ENCODE results near the gene RASSF3.

DNA sequence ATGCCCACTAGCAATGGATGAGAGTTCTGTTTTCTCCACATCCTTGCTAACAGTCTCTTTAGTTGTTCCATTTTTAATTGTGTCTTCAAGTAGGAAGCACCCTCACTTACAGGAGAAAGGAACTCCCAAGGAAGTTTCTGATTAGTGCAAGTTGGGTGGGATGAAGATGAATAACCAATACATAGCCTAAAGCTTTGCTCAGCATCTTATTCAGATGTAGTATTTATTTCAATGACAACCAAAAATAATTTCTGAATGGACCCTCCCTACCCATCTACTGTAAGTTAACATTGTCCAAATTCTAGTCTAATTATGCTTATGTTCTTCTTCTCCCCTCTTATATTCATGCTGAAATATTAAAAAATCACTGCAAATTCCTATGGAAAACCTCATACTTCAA lies 36.0 kb downstream of the RASSF3 start:
- TF ChIP-seq CREB1 (IDR thresholded peaks at IDR 0.05; ENCODE audit: low read depth): no peak
- TF ChIP-seq YY1 (IDR thresholded peaks at IDR 0.05; ENCODE audit: low read depth): no peak
- no peak for TF ChIP-seq EGR1 (IDR thresholded peaks at IDR 0.05)
- TF ChIP-seq TAF1 (IDR thresholded peaks at IDR 0.05; ENCODE audit: low read depth): no peak
- TF ChIP-seq, protein P1, sequence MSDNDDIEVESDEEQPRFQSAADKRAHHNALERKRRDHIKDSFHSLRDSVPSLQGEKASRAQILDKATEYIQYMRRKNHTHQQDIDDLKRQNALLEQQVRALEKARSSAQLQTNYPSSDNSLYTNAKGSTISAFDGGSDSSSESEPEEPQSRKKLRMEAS (IDR thresholded peaks at IDR 0.05): no peak

Measured in Ishikawa (cell line).